ENCODE results near the gene ADGRL3. TPM values are rescaled to one million over a fixed set of nuclear protein-coding genes. Genes with fewer than 3 reads are reported as not detected.

ADGRL3 gene
- total RNA-seq, 2 donors from 2014 or later: 48.0 to 54.3 TPM

DNA sequence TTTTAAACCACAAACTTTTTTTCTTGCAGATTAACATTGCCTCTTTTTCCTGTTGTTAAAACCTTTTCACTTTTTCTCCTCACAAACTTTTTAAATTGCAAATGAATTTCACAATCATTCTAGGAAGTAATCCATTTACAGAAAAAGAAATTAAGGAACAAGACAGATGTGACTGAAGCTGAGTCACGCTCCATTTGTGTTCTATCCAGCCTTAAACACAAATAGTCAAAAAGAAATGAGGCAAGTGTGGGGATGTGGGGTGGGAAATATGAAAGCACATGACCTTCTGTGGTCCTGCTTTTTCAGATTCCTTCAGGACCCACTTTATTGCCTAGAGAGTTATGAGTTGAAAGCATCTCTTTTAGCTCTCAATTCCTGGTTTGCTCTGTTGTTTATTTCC lies 197.0 kb downstream of the ADGRL3 start:
- DNase-seq (ENCODE audit: low spot score): no peak
- intact Hi-C loops (cut with DNase I): no loop called here

DNA sequence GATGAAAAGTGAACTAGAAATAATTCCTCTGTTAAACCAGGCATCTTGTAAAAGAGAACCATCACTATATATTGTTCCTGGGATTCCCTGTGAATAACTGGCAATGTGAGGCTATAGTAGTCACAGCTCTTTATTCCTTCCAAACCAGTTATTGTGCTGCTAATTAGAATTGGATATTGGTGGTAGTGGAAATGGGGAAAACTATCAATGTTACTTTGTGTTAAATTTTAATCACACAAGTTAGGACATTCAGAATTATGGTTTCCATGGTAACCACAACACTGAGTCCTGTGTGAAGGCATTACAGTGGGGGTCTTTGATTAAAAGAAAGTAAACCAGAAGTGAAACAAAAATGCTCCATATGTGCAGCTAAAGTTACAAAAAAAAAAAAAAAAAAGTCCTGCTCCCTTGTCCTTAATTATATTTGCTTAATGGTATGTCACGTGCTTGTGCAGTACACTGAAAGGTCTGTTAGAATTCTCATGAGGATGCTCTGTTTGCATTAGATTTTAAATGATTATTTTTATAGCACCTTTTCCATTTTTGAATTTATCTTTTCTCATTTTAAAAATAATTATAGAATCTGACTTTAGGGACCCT lies 200.4 kb downstream of the ADGRL3 start:
- DNase-seq (ENCODE audit: low spot score): no peak
- intact Hi-C loops (cut with DNase I): no loop called here

DNA sequence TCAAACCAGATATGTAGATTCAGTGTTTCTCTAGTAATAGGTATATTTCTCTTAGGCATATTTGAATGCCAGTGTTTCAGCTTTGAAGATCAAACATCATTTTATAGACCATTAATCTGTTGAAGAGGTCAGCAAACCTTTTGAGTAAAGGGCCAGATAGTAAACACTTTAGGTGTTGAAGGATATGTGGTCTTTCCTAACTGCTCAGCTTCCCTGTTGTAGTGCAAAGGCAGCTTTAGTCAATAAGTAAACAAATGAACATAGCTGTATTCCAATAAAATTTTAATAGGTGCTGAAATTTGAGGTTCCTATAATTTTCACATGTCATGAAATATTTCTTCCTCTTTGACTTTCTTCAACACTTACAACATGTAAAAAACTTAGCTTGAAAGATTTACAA lies 201.6 kb downstream of the ADGRL3 start:
- intact Hi-C loops (cut with DNase I): no loop called here
- DNase-seq (ENCODE audit: low spot score): no peak

DNA sequence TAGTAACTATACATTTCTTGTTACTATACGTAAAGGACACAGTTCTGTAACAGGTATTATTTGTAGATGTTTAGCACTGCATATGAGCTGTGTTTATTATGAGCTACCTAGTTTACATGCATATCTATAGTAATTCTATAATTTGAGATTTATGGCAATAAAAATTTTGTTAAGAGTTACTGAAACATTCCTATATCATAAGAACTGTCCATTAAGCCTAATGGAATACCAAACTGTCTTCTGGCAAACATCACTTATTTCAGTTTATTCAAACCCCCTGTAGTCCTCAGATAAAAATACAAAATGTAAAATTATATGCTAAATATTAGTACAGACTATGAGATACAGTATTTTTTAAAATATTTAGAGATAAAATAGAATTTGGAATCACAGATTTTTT lies 205.2 kb downstream of the ADGRL3 start:
- intact Hi-C loops (cut with DNase I): no loop called here
- DNase-seq (ENCODE audit: low spot score): no peak

DNA sequence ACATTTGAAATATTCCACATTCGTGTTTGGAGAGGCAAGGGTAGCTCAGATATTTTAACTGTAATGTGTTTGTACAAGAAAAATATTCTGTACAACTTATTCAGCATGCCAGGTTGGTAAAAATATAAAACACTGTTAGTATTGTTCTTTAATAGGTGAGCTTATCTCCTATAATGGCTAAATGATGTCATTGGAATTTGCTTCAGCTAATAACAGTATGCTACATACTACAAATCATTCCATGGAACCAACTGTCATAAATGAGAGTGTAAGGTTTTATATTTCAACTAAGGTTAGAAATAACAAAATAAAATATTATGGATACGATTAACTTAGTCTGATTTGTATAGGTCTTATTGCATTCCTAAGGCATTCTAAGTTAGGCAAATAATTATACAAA lies 206.6 kb downstream of the ADGRL3 start:
- DNase-seq (ENCODE audit: low spot score): no peak
- intact Hi-C loops (cut with DNase I): no loop called here

DNA sequence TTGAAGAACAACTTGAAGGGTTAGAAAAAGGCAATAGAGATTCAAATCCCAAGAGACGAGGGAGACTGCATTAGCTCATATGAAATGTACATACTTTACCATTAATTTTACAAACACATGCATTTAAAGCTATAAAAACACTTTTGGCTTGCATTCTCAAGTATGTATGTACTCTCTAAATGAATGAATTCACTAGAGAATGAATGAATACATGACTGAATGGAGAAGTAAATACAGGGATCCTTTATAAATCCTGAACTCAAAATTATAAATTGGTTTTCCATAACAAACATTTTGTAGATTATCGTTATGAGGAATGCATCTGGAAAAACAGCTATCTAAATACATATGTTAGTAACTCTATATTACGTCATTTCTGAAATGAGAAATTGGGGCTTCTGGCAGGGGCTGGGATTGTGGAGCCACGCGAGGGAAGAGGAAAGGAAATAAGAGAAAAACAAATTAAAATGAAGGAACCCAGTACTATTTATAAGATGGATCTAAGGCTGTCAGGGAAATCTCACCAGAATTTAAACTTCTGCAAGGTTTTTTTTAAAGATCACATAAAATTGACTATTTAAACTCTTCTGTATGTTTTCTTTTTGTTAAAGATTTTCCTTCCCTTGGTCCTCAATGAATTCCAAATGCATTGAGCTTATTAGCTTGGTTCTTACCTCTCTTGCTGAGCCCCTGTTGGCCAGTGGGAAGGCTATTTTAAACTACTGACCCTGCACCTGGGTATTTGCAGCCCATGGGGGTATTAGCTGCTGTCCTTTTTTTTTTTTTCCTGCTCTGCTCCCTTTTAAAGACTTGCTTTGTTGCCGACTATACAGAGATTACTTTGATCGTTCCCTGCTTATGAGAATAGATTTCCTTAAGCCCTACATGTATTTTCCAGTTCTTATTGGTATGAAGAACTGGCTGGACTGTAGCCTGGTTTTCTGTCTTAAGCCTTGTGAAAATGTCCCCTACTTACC lies 207.8 kb downstream of the ADGRL3 start:
- DNase-seq (ENCODE audit: low spot score): no peak
- intact Hi-C loops (cut with DNase I): no loop called here

DNA sequence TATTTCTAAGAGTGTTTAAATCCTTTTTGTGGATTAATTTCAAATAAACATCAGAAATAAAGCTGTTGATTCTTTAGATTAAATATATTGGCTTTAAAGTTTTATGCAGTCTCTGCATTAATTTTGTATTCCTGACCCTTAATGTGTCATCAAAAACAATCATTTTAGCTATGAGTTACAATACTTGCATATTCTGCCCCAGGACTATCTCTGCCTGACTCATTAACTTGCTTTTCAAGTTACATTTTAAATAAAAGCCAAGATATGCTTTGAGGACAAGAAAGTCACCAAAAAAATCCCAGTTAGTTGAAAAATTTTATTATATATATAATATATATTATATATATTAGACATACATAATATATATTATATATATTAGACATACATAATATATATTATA lies 208.7 kb downstream of the ADGRL3 start:
- intact Hi-C loops (cut with DNase I): no loop called here

DNA sequence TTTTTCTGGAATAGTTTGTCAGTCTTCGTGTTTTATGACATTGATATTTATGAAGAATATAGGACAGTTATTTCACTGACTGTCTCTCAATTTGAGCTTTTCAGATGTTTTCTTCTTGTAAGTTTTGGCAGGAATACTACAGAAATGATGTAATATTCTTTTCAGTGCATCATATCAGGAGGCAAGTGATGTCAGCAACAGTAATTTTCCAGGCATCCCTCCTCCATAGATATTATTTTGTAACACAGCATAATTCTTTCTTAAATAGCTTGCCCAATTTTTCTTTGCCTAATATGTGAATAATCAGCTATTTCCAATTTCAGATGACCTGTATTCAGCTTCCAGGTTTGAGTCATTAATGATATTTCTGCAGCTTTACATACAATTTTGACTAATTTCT lies 211.1 kb downstream of the ADGRL3 start:
- intact Hi-C loops (cut with DNase I): no loop called here
- no peak for DNase-seq (ENCODE audit: low spot score)

More for the DNA sequence above, 208.7 kb downstream of the ADGRL3 start:
- no peak for DNase-seq (ENCODE audit: low spot score)

DNA sequence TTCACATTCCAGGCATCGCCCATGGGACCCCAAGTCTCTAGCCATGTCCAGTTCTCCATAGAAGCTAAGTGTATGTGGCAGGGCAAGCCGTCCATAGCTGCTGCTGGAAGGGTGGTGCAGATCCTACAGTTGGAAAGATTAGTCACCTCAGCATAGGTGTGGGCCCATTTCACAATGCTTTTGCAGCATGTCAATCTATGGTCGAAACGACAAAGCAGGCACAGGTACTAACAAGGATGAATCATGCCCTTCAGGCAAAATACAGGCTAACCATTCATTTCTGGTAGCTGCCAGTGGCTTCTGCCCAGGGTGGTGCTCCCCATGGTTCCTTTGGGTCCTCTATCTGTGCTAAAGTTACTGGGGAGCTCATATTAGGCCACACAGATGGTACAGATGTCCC lies 225.2 kb downstream of the ADGRL3 start:
- intact Hi-C loops (cut with DNase I): no loop called here
- DNase-seq (ENCODE audit: low spot score): peak; percentile 58

DNA sequence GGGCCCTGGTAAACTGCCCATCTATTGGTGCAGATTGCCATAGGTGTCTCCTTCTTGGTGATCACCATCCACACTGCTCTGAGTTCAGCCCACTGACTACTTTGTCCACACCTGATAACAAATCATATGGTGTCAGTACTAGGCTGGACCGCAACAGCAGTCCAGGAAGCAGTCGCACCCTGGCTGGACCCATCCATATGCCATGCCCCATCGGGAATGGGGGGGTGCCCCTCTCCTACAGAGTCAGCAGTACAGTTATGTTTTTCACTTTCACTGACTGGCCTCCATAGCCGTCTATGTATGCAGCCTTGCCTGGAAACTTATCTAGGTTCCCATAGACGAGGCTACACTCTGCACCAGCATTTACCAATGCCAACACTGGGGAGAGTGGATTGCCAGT lies 226.1 kb downstream of the ADGRL3 start:
- DNase-seq (ENCODE audit: low spot score): no peak
- intact Hi-C loops (cut with DNase I): no loop called here

DNA sequence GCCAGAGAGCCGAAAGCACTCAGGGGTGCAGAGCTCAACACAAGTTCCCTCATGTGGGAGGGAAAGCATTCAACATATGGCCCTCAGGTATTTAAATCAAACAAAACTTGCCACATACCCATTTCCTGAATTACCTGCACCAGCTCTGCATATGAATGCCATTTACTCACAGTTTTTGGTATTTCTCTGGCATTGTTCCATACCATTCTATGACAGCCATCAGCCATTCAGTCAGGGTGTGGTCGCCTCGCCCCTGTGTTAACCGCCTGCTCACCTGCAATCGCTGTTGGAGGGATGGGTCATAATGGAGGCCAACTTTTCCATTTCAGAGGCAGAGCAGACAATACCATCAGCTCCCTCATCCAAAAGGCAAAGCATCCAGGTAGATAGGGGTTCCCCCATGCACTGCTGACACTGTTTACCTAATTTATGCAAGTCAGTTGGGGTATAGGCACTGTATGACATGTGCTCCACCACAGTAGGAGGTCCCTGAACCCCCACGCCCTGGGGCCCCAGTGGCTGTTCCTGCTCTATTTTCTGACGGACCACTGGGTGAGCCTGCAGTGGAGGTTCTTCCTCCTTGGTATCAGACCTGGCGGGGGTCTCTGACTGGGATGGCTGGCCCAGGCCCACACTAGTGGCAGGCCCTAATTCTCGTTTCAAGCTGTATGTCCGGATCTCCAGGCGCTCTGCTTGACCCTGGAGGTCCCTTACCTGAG lies 227.1 kb downstream of the ADGRL3 start:
- DNase-seq (ENCODE audit: low spot score): peak; percentile 72
- intact Hi-C loops (cut with DNase I): no loop called here

DNA sequence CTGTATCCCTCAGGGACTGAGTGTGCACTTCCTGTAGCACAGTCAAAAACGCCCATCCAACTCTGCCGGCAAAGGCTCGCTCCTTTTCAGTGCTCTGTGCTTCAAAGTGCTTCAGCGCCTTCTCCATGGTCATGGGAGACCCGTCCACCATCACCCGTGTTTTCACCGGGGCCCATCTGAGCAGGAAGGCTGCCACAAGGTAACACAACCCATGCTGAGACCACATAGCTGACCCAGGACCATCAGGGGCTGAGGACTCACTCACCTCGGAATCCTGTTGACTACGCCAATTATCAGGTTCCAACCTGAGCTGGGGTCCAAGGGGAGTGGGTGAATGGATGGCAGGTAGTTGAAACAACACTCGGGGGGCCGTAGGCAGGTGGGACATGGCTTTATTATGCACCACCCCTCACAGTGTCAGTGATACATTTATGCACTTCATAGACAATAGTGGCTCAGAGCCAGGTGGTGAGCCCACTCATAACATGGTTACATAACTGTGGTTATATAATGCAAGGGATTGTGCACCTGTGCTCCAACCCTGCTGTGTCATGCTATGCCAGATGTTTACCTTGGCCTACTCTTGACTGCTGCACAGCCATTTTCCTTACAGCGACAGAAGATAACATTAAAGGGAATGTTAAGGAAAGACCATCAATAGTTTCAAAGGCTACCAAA lies 227.8 kb downstream of the ADGRL3 start:
- intact Hi-C loops (cut with DNase I): no loop called here
- peak; percentile 54 for DNase-seq (ENCODE audit: low spot score)

DNA sequence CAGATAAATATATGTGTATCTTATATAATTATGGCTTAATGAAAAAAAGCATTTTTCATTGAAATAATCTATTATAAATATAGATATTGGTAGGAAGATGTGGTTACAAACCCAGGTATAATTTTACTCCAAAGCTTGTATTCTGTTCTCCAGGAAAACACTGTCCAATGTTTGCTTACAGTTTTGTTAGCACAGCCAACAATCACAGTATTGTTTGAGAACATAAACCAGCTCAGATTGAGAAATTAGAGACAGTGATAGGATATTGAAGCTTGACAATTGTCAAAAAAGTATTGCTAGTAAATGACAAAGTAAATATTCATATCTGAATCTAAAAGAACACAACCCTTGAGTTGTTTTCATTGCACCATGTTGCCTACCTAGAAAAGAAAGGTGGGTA lies 228.8 kb downstream of the ADGRL3 start:
- intact Hi-C loops (cut with DNase I): no loop called here
- no peak for DNase-seq (ENCODE audit: low spot score)

DNA sequence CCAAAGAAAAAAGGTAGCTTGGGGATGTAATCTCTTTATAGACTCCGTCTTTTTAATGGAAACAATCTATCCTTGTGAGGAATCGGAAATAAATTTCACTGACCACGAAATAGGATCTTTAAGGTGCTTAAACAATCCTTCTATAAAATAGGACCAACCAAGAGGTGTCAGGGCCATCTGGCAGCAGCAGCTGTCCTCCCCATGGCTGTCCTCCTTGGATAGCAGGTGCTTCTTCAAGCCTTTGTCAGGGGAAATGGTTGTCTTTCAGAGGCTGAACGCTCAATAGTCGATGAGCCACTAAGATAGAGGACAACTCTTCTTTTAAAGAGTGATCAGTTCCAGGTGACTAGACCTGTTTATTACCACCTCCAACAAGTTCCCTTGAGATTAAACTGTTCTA lies 231.0 kb downstream of the ADGRL3 start:
- intact Hi-C loops (cut with DNase I): no loop called here
- DNase-seq (ENCODE audit: low spot score): no peak

DNA sequence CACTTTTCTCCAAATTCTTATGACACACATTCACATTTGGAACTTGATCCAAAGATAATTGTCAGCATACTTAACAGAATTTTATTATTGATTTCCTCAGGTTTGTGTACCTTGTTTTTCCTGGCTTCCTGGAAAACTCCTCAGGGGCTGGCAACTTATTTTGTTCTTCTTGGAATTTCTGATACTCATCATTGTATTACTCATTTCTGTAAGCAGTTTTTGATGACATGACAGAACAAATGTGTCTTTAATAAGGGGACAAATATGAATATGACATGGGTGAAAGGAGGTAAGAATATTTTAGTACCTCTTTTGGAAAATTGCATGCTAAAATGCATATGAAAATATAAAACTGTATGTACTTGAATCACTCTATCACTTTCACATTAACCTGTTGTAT lies 237.8 kb downstream of the ADGRL3 start:
- intact Hi-C loops (cut with DNase I): no loop called here
- DNase-seq (ENCODE audit: low spot score): no peak

DNA sequence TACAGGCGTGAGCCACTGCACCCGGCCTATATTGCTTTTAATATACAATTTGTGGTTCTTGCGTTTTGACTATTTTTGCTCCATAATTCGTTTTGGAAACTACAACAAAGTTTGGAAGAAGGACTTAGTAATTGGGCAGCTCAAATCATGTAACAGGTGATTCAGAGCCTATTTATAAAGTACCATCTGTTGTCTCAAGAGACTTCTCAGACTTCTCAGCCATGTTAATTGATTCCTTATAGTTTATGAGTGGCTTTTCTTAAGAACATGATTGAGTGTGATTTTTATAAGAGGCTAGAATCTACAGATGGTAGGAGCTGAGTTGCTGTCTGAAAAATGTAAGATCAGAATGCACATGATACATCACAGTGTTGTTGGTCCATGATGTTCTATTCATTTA lies 240.2 kb downstream of the ADGRL3 start:
- no peak for DNase-seq (ENCODE audit: low spot score)
- intact Hi-C loops (cut with DNase I): no loop called here

DNA sequence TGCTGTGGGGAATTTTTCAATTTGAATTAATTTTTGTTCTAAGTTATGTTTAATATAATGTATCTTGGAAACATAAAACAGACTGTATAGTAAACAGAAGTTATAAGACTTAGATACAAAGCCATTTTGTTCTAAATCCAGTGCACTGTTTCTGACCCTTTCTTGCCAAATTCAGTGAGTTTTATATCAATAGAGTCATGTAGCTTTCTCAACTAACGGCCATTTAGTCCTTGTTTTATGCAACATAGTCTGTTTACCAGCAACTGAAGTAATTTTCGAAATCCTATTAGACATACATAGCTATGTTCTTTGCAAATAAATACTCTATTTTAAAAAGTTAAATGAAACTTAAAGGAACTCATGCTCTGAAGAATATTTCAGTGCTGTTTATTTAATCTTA lies 242.8 kb downstream of the ADGRL3 start:
- DNase-seq (ENCODE audit: low spot score): no peak
- intact Hi-C loops (cut with DNase I): no loop called here

DNA sequence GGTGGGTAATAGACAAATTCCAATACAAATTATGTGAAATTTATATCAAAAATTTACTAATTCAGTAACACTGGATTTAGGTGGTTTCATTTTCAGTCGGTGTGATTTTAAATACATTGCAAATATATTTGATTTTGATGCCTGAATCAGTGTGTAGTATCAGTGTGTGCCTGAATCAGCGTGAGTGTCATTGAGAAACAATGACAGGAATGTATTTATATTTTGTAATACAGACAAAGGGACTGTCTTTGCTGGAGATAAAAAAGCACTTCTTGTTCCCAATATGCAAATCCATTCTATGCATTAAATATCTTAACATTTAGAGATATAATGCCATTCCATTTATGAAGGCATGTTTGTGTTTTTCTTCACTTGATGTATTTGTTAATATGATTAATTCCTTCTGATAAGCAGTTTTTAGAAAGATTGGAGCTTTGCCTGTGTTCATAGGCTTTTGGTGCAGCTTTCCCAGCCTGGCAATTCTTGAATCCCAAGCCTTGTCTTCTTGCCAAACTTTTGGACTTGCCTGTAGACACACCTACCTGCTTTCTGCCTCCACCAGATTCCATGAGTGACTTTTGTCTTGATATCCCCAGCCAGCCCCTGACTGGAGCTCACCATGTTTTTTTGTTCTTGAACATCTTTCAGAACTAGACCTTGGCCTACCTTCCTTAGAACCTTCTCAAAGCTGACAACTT lies 243.8 kb downstream of the ADGRL3 start:
- intact Hi-C loops (cut with DNase I): no loop called here
- DNase-seq (ENCODE audit: low spot score): no peak

DNA sequence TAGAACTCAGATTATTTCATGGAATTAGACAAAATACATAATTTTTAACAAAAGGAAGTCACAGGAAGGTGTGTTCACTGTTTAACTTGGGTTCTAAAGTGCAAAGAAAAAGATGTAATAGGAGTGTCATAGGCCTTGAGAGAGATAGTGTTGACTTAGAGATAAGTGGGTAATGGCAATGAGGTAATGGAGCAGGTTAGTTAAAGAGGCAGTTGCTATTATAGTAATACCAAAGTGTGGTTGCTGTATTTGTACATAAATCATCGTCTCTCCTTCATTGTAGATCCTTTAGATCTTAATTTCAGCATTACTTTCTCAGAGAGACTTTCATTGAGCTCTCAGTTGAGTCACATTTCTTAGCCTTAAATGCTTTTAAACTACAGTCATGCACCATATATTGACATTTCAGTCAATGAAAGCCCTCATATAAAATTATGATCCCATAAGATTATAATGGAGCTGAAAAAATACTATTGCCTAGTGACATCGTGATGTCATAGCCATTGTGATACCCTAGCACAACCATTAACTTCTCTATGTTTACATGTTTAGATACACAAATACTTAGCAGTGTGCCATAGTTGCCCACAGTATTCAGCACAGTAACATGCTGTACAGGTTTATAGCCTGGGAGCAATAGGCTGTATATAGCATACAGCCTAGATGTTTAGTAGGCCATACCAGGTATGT lies 245.4 kb downstream of the ADGRL3 start:
- intact Hi-C loops (cut with DNase I): no loop called here
- no peak for DNase-seq (ENCODE audit: low spot score)
